NK-92 (cell line): ENCODE measurements around the gene TMA7.

ENCODE experiments used
- DNase-seq: peaks from one replicate; lab custom pipeline; 2025; ENCODE audit not compliant: unreplicated experiment; lab: John Stamatoyannopoulos, UW

Gene TMA7

DNA sequence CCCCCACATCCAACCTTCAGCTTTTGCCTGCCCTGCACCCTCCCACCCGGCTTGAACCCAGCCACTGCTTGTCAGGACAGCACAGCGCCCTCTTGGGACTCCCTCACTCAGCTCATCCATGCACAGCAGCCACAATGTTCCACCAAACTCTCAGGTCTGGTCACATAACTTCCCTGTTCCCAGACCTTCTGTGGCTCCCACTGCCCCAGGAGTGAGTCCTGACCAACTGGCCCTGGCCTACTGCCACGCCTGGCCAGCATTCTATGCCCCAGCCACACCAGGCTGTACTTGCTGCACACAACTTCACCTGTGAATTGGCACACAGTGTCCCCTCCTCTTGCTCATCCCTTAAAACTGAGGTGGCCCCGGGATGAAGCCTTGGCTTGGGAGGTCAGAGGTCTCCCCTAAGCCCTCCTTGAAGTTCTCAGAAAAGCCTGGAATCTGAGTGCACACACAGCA is 31.2 kb upstream of the TMA7 start:
- no peak for DNase-seq

DNA sequence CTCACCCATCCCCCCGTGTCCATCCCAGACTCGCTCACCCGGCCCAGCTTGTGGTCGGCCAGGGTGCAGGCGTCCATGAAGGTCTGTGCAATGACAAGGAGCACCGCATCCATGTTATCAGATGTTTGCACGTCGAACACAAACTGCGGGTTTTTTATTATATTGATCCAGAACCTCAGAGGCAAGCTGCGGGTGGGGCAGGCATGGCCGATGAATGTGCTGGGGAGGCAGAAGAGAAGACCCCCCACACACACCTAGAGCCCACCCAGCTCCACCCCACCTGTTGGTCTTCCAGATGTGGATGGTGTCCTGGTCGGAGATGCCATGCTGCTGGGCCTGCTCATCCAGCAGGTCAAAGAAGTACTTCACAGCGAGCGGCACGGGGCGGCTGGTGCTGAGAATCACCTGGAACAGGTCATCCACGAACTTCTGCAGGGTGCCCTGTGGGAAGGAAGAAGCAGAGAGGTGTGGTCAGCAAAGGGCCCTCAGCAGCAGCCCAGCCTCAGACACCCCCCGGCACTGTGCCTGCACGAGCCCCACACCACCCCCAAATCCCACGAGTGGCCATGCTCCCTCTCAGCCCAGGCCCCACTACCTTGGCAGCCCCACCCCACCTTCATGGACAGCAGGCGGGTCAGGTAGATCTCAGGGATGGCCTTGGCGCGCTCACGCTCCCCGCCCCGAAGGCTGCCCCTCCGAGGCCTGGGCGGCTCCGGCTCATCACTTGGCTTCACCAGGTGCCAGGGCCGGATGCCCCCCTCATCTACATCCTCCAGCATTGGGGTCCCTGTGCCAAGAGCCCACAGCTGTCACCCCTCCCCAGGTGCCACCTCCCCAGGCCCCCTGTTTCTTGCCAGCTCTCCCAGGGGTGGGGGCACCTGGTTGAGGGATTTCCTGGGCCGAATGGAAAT is 30.5 kb upstream of the TMA7 start:
- no peak for DNase-seq

DNA sequence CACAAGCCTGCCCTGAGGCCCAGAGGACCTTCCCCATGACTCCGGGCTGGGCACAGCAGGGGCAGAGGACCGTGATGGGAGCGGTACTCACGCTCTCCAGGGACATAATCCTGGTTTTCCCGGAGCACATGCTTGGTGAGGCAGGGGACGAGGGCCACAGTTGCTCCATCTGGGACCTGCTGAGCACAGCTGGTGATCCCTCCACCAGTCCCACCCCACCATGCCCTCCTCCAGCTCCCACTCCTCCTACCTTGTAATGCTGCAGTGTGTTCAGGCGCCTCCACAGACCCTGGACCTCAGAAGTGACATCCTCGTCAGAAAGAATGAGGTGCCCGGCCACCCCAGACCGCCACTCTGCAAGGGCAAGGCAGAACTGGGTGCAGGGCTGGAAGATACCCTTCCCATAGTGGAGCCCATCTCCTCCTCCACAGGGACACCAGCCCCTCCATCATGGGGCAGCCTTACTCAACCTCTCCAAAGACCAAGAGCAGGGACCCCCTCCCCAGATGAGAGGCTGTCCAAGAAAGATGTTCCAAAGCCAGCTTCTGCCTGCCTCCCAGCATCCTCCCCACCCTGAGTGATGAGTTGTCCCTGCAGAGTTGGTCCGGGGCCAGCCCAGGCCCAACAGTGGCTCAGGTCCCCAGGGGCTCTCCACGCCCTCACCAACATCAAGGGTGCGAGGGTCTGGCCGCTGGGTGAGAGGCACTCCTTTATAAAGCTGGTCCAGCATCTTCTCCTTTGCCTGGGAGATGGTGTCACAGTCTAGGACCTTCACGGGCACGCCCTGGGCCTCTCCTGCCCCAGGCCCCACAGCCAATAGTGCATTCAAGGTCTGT is 29.6 kb upstream of the TMA7 start:
- DNase-seq, result no peak

DNA sequence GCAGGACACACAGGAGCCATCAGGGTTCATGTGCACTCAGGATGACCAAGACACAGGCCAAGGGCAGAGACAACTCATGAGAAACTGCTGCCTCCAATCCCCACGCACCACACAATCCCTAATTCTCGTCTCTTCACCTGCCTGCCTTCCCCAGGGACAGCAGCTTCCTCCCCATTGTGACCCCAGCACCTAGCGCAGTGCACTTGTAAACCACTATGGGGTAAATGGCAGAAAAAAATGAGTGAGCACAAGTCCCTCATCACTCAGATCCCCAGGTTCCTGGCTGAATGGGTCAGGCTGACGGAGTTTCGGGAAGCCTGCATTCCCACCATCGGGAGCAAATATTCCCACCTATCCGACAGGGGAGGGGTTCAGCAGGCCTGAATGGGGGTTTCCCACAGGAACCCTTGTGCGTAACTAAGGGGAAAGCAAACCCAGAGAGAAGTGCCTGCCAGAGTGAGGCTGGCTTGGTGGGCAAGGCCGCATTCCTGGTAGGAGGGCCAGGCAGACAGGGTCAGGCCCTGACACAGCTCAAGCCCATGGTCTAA is 28.9 kb upstream of the TMA7 start:
- no peak for DNase-seq

DNA sequence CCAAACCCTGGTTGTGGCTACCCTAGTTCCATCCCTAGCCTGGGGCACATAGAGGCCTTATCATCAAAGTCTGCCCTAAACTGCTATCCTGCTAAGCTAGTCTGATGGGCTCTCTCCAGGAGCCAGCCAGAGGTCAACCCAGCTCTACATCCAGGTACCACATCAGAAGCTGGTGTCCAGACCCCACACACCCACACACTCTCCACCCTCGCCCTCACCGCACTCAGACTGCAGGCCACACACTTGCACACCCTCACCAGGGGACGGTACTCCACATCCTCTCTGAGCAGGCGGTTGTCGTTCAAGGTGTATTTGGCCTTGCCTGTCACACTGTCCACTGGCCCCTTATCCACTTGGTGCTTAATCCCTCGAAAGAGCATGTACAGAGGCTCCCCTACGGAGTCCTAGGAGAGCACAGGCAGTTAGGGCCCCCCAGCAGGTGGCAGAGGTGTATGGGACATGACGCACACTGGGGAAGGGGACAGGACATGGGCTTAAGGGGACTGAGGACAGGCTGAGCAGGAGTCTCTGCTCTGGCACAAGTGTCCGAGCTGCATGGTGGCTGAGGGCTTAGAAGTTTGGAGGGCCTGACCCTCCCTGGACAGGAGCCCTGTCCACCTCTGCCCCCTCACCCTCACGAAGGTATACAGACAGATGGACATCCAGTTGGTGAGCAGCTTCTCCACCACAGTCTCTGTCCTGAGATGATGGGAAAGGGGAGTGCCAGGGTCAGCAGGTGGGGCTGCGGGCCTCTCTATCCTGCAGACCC is 28.3 kb upstream of the TMA7 start:
- DNase-seq, result no peak

DNA sequence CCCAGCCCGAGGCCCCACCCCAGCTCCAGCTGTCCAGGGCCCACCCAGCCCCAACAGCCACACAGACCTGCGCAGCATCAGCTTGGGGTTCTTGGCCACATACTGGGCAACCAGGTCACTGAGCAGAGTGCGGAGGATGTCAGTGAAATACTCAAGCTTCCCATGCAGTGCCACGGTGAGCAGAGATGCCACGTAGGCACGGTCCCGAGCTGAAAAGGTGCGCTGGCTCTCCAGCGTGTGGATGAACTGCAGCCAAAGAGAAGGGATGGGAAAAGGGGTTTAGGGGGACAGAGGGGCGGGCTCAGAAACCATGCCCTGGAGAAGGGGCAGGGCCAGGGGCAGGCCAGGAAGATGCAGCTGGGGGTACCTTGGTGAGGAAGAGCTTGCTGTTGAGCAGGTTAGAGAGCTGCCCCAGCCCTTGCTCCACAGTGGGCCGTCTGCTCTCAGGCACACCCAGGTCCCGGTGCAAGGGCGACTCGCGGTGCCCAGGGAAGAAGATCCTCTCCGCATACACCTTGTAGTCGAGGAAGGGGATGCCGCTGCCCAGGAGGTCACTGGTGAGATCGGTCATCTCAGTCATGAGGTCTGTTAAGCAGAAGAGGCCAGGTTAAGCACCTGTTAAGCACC is 27.6 kb upstream of the TMA7 start:
- no peak for DNase-seq

DNA sequence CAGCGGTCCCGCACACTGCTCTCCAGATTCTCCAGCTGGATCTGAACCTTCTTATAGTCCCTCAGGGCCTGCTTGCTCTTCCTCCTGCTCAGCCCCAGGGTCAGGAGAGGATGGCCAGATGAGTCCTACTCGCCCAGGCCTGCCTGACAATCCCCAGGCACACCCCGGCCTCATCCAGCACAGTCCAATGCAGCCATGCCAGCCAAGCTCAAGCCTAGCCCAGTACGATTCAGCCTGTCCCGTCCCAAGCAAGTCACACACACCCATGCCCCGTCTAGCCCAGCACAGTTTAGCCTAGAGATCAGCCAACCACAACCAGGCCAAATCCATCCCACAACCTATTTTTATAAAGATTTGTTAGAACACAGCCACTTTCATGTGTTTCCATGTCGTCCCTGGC is 27.0 kb upstream of the TMA7 start:
- no peak for DNase-seq

DNA sequence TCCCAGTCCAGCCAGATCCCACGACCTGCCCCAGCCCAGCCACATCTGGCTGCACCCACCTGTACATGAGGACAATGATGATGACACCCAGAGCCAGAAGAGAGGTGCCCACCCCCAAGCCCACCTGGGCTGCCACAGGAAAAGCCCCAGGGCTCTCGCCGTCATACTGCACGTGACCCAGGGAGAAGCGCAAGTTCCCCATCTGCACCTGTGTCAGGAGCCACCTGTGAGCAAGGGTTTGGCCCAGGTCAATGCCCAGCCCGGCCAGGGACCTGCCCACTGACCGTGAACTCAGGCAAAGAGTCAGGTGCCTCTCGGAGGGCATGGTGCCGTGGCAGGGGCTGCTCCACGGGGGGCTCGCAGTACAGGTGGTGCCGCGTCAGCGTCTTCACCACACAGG is 26.4 kb upstream of the TMA7 start:
- no peak for DNase-seq

DNA sequence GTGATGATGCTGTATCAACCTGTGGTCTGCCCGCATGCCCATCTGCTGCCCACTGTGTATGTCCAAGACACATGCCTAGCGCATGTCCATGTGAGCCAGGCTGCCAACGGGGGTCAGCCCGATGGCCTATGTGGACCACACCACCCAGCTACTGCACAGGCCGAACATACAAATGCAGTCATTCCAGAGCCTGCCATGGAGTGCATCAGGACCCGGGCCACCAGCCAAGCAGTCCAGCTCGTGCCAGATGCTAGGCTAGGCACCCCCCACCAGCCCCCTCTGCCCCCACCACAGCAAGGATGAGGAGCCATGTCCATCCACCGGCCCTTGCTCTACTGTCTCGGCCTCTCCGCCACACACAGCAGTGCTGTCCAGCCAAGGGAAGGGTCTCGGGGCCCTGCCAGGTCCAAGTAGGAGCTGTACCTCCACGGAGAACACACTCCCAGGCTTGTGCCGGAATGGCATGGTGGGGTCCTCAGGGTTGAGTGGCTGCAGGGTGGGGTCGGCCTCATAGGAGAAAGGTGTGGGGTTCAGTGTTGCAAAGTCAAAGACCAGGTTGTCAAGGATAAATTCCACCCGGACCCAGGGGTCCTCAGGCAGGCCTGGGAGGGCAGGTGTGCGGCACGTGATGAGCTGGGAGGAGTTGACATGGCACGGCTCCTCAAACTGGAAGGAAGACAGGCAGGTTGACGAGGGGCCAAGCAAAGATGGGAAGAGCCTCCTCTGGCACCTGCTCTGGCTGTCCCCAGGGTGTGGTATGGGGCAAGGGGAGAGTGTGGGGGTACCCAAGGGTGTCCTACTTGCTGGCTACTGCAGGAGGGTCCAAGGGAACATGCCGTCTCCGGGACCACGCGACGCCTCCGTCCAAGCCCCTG is 25.4 kb upstream of the TMA7 start:
- no peak for DNase-seq

DNA sequence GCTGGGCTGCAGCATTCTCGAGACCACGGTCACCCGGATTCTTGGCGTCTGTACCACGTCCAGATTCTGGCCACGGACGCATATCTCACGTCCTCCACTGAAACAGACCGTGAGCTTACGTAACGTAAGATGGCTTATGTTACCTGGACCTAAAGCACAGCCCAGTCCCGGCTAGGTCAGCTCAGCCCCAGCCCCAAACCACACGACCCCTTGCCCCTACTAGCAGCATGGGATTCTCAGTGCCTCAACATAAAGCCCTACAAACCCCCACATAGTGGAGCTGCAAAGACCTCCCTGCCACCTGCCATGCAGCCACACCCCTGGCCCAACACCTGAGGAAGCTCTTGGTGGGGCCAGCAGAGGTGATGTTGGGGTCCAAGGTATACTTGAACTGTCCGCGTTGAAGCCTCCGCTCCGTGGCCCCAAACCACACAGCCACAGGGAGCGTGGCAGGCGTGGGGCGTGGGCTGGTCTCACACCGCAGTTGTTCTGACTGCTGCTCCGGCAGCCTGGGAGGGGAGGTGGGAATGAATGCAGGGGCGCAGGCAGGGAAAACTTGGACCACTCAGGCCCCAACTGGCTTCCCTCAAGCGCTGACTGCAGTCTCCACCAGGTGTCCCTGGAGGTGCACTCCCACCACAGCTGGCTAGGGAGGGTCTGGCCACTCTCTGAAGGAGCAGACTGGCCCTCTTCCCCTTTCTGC is 24.7 kb upstream of the TMA7 start:
- DNase-seq, result no peak

DNA sequence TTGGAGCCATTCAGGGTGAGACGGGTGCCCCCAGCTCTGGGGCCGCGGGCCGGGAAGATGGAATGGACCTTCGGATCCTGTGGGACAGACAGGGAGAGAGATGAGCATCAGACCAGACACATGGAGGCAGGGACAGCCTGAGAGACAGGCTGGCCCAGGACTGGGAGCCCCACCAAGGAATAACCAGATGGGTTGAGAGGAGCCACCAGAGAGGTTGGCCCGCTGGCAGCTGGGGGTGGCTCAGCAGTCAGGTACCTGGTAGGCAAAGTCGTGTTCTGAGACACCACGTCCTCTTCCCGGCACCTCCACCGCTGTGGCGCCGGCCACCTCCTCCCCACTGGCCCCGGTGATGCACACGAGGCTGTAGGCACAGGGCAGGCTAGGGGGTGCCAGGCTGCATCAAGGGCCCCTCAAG is 24.0 kb upstream of the TMA7 start:
- no peak for DNase-seq

DNA sequence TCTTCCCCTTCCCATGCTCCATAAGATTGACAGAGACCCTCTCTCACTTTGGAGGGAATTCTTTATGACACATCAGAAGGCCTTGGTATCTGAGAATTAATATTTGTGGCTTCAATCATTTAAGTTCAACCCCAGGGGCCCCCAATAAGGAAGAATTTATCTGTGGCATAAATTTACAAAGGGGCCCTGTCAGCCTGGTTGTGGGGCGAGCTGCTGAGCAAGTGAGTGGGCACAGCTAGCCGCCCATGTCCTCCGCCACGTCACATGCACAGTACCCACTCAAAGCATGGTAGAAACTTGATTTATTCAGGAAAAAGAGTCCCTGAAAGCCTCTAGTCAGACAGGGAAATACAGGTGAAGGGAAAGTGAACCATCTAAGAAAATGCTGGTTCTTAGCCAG is 23.5 kb upstream of the TMA7 start:
- no peak for DNase-seq

DNA sequence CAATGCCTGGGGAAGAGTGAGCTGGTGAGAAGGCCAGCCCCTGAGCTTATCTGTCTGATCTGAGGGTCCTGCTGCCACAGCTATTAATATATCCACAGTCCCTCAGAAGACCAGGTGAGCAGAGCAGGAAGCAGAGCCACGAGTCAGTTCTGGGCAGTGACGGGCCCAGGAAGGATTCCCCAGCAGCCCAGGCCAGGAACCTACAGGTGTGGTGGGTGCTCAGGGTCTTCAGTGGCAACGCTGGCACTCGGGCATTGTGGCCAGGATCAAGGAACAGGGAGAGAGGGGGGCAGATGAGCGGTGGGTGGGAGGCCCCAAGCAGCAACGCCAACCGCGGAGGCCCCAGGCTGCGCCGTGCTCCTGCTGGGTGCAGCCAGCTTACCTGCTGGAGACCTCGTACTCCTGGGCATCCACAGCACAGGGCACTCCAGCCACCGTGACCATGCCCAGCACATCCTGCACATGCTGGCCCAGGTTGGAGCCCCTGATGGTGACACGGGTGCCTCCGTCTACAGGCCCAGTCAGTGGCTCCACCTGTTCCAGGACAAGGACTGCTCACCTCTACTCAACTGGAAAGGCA is 22.4 kb upstream of the TMA7 start:
- no peak for DNase-seq

DNA sequence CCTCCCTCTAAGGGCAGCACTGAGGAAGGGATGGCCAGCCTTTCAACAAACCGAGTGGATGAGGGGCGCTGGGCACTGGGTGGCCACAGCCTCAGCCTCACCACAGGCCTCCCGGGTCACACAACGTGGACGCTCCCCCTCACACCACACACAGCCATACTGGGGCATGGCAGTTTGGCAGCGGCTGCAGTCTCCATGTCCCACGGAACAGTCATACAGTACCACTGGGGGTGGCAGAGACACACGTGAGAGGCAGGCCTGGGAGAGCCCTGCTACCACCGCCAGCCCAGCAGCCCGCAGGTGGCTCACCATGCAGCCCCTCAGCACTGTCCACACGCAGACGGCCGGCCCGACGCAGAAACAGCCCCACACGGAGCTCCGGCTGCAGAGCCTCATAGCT is 21.9 kb upstream of the TMA7 start:
- DNase-seq, result no peak

DNA sequence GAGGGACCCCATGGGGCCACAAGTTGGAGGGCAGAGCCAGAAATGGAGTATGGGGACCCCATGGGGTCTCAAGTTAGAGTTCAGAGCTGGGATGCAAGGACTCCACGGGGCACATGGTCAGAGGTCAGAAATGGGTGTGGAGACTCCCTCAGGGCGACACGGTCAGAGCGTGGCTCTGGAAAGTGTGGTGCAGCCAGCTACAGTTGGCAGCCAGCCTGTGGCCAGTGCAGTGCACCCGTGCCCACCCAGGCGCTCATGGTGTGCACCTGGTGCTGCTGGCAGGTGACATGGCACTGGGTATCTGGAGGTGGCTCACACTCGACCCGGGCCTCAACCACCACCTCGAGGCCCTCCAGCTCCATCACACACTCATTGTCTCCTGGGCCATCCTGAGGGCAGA is 21.4 kb upstream of the TMA7 start:
- DNase-seq, result no peak

DNA sequence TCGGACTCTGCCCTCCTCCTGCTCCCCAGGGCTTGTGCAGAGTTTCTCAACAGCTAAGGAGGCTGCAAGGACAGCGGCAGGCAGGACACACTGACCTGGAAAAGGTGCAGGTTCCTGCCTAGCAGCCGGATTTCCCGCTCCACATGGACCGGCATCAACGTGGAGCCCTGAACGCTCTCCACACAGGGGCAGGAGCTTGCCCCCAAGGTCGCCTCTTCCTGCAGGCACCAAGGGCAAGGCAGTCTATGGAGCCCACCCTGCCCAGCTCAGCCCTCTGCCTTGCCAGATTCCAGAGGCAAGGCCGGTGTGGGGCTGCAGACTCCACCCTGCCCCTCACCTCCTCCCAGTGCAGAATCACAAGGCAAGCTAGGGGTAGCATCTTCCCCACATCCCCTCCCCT is 20.9 kb upstream of the TMA7 start:
- no peak for DNase-seq

DNA sequence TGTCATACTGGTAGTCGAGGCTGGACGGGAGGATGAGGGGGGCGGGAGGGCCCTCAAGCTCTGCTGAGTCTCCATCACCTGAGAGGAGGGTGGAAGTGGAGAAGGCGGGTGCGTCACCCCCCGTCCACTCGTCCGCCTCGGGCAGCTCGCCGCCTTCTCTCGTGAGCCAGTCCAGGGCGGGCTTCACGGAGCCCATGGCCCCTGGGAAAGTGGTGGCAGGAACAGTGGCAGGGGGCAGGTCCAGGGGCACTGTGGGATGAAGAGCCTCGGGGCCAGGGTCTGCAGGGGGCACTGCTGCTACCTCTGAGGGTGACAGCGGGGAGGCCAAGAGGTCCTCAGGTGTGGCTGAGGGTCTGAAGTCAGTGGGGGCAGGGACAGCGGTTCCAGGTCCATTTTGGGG is 20.5 kb upstream of the TMA7 start:
- no peak for DNase-seq

DNA sequence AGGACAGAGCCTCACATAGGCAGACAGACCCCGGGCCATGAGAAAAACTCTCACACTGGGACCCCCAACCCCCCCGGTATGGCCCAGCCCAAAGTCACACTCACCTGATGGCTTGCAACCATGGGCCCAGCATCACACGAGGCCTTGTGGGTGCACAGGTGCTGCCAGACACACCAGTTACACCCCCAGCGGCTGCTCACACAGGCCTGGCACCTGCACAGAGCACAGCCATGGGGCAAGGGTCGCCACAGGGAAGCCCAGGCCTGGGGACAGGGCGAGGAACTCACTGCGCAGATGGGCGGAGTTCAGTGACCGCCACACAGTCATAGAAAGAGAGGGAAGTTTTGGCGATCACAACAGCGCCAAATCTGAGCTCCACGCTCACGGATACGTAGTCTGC is 19.5 kb upstream of the TMA7 start:
- no peak for DNase-seq

DNA sequence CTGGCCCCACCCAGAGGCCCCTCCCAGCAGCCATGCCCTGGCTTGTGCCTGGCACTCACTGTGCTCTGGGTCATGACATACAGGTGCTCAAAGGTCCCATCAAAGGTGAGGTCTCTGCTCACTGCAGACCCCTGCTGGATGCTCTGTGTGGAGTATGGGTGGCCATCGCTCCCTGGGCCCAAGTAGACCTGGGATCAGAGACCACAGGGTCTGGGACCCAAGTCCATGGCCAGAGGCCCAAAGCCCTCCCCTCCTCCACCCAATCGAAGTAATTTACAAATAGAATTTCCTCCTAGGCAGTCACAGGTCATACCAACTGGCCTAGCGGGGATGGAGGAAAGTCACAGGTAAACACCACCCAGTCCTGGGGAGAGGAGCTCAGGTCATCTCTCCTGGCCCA is 17.8 kb upstream of the TMA7 start:
- no peak for DNase-seq
